ENCODE results near the gene RFT1. TPM values are rescaled to one million over a fixed set of nuclear protein-coding genes. Genes with fewer than 3 reads are reported as not detected.

RFT1 gene
- total and polyA plus RNA-seq, 4 donors: 10.8 to 23.1 (median 21.6) TPM

DNA sequence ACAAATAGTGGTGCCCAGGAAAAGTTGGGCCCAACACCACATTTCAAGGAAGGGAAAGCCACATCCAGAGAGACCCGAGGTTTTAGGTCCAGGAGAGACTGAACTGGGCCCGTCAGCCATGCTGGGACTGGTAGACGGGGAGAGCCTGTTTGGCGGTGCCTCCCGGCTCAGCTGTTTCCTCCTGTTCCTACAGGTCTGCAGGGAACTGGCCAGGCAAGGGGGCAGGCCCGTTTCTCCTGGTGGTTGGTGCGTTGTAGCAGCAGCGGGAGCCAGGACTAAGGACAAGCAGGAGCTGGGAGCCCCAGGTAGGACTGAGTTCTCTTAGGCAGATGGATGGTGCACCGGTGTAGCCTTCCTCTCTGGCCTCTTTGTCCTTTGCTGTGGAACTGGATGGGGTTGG, 34.7 kb upstream of the RFT1 start:
- no peak overlapping the region for H3K9ac ChIP-seq (ENCODE audit: insufficient read depth in 1 of 2, low read length in 2 of 2)
- 60 to 65% methylated on average over 9 of the region's 9 CpGs for WGBS, 2 donors
- DNase-seq (no peak), ATAC-seq (ENCODE audit: insufficient read depth, low FRiP score) (no peak)
- H3K36me3 ChIP-seq (ENCODE audit: control insufficient read depth in 4 of 4, insufficient read depth in 4 of 4, low read length in 4 of 4): peaks cover 0 to 9% (median 0%) of the 10 kb centered on the region in 4 donors
- no peak overlapping the region for H3K4me3 ChIP-seq
- no peaks in the 10 kb centered on the region for H3K9me3 ChIP-seq (ENCODE audit: control insufficient read depth in 4 of 4, insufficient read depth in 3 of 4, low read length in 3 of 4)
- H3K27me3 ChIP-seq (ENCODE audit: control insufficient read depth in 3 of 3, insufficient read depth in 3 of 3, low read length in 2 of 3): no peaks in the 10 kb centered on the region
- H3K4me1 ChIP-seq (ENCODE audit: control insufficient read depth in 5 of 5, insufficient read depth in 5 of 5, low read length in 5 of 5): peaks cover 0 to 45% (median 30%) of the 10 kb centered on the region in 5 donors
- H3K27ac ChIP-seq (ENCODE audit: low read depth in 1 of 2, low read length in 1 of 2): peak overlapping the region in 1 of 2 donors; percentile 39
- TF ChIP-seq, protein P1, sequence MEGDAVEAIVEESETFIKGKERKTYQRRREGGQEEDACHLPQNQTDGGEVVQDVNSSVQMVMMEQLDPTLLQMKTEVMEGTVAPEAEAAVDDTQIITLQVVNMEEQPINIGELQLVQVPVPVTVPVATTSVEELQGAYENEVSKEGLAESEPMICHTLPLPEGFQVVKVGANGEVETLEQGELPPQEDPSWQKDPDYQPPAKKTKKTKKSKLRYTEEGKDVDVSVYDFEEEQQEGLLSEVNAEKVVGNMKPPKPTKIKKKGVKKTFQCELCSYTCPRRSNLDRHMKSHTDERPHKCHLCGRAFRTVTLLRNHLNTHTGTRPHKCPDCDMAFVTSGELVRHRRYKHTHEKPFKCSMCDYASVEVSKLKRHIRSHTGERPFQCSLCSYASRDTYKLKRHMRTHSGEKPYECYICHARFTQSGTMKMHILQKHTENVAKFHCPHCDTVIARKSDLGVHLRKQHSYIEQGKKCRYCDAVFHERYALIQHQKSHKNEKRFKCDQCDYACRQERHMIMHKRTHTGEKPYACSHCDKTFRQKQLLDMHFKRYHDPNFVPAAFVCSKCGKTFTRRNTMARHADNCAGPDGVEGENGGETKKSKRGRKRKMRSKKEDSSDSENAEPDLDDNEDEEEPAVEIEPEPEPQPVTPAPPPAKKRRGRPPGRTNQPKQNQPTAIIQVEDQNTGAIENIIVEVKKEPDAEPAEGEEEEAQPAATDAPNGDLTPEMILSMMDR (IDR thresholded peaks at IDR 0.05; ENCODE audit: control extremely low read depth, extremely low read depth): no peak

- Histone ChIP-seq H3K27me3 (ENCODE audit: control insufficient read depth in 3 of 3, insufficient read depth in 3 of 3, low read length in 2 of 3) (no peaks in the 10 kb centered on the region), H3K9me3 (ENCODE audit: control insufficient read depth in 4 of 4, insufficient read depth in 3 of 4, low read length in 3 of 4) (no peaks in the 10 kb centered on the region), H3K4me1 (ENCODE audit: control insufficient read depth in 5 of 5, insufficient read depth in 5 of 5, low read length in 5 of 5) (peaks cover 0 to 53% (median 32%) of the 10 kb centered on the region in 5 donors), H3K4me3 (no peak overlapping the region), H3K9ac (ENCODE audit: insufficient read depth in 1 of 2, low read length in 2 of 2) (no peak overlapping the region), H3K27ac (ENCODE audit: low read depth in 1 of 2, low read length in 1 of 2) (peak overlapping the region in 1 of 2 donors; percentile 78), H3K36me3 (ENCODE audit: control insufficient read depth in 4 of 4, insufficient read depth in 4 of 4, low read length in 4 of 4) (peaks cover 0 to 9% (median 0%) of the 10 kb centered on the region in 4 donors)
- 74 to 76% methylated on average over 6 of the region's 6 CpGs for WGBS, 2 donors
- ATAC-seq (ENCODE audit: insufficient read depth, low FRiP score) (no peak), DNase-seq (peak; percentile 38 to 72 (median 41))
- TF ChIP-seq, protein P1 (IDR thresholded peaks at IDR 0.05; ENCODE audit: control extremely low read depth, extremely low read depth): no peak
Measured at GRCh38 chr3:53163444-53164387, 33.5 kb upstream of the RFT1 start.

DNA sequence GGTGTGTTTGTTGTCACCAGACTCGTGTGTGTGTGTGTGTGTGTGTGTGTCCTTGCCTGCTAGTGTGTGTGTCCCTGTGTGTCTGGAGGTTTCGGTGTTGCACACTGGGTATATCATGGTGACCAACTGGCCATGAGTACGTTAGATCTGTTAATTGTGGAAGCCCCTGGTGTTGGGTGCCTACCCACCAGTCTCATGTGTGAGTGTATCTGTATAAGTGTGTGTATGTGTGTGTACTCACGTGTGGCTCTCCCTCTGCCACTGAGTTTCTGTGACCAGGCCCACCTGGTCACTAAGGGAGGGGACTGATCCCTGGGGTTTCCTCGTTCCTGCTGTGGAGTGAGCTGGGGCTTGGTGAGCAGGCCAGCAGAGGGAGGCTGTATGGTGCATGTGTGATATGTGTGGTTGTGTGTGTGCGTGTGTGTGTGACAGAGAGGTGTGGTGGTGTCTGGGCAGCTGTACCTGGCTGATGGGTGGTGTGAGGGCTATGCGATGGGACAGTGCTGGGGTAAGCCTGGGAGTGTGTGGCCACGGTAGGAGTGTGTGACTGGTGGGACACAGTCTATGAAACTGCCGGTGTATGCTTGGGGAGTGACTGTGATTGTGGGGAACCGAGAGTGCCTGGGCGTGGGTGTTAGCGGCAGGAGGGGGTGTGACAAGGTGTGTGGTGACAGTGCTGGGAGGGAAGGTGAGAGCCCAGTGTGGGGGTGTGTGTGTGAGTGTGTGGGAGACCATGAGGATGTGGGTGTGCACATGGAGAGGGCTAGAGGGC, 32.6 kb upstream of the RFT1 start:
- ATAC-seq (ENCODE audit: insufficient read depth, low FRiP score): no peak
- H3K4me3 ChIP-seq: peak overlapping the region; percentile 36
- H3K36me3 ChIP-seq (ENCODE audit: control insufficient read depth in 4 of 4, insufficient read depth in 4 of 4, low read length in 4 of 4): peaks cover 0 to 9% (median 0%) of the 10 kb centered on the region in 4 donors
- peaks cover 0 to 47% (median 33%) of the 10 kb centered on the region in 5 donors for H3K4me1 ChIP-seq (ENCODE audit: control insufficient read depth in 5 of 5, insufficient read depth in 5 of 5, low read length in 5 of 5)
- 46 to 49% methylated on average over 12 of the region's 12 CpGs for WGBS, 2 donors
- TF ChIP-seq, protein P1 (IDR thresholded peaks at IDR 0.05; ENCODE audit: control extremely low read depth, extremely low read depth): no peak
- peak overlapping the region; percentile 3 to 55 for H3K9ac ChIP-seq (ENCODE audit: insufficient read depth in 1 of 2, low read length in 2 of 2)
- peak overlapping the region in 1 of 2 donors; percentile 78 for H3K27ac ChIP-seq (ENCODE audit: low read depth in 1 of 2, low read length in 1 of 2)
- H3K9me3 ChIP-seq (ENCODE audit: control insufficient read depth in 4 of 4, insufficient read depth in 3 of 4, low read length in 3 of 4): no peaks in the 10 kb centered on the region
- peak in 2 of 3 donors; percentile 22 to 39 for DNase-seq
- no peaks in the 10 kb centered on the region for H3K27me3 ChIP-seq (ENCODE audit: control insufficient read depth in 3 of 3, insufficient read depth in 3 of 3, low read length in 2 of 3)

All from lung (tissue), 12 donors.